ENCODE data around the gene ARHGAP26.

GRCh38 chr5:142798099-142798770, 28.1 kb downstream of the ARHGAP26 start:
- TF ChIP-seq, protein P1, sequence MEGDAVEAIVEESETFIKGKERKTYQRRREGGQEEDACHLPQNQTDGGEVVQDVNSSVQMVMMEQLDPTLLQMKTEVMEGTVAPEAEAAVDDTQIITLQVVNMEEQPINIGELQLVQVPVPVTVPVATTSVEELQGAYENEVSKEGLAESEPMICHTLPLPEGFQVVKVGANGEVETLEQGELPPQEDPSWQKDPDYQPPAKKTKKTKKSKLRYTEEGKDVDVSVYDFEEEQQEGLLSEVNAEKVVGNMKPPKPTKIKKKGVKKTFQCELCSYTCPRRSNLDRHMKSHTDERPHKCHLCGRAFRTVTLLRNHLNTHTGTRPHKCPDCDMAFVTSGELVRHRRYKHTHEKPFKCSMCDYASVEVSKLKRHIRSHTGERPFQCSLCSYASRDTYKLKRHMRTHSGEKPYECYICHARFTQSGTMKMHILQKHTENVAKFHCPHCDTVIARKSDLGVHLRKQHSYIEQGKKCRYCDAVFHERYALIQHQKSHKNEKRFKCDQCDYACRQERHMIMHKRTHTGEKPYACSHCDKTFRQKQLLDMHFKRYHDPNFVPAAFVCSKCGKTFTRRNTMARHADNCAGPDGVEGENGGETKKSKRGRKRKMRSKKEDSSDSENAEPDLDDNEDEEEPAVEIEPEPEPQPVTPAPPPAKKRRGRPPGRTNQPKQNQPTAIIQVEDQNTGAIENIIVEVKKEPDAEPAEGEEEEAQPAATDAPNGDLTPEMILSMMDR (optimal IDR thresholded peaks at IDR 0.05 in 1 of 3, IDR thresholded peaks at IDR 0.05 in 1 of 3, conservative IDR thresholded peaks at IDR 0.05 in 1 of 3; ENCODE audit: extremely low read depth in 1 of 3, insufficient read depth in 2 of 3, low read length in 3 of 3) = no peak
- no peak for TF ChIP-seq EZH2 (IDR thresholded peaks at IDR 0.05; ENCODE audit: low read length)

All from keratinocyte (primary cell).